SK-N-SH (cell line): ENCODE measurements around the gene BOLL. TPM values are rescaled to one million over a fixed set of nuclear protein-coding genes. Genes with fewer than 3 reads are reported as not detected.

Source experiments
- EP300 ChIP-seq, 2 experiments: IDR thresholded peaks; 2 replicates each; pipeline versions ENCODE4 v1.4.0 to v1.6.1; 2012; ENCODE audit warnings: borderline replicate concordance in 1 of 2, low read depth in 1 of 2, low read length in 1 of 2
- FOSL2 ChIP-seq: IDR thresholded peaks from 2 replicates; pipeline ENCODE4 v1.4.0; 2012; ENCODE audit warnings: low read depth, mild to moderate bottlenecking, moderate library complexity, borderline replicate concordance
- FOXM1 ChIP-seq: IDR thresholded peaks from 2 replicates; pipeline ENCODE4 v1.4.0; 2012; ENCODE audit warnings: low read depth, mild to moderate bottlenecking
- GABPA ChIP-seq: IDR thresholded peaks from 2 replicates; pipeline ENCODE4 v1.4.0; 2012; ENCODE audit warnings: low read depth, mild to moderate bottlenecking
- GATA2 ChIP-seq: sonication (generic); formaldehyde crosslinking; IDR thresholded peaks from 2 replicates; pipeline ENCODE4 v1.5.0; 2020; ENCODE audit warnings: mild to moderate bottlenecking, missing genetic modification reagents
- MEF2A ChIP-seq: IDR thresholded peaks from 2 replicates; pipeline ENCODE4 v1.4.0; 2012; ENCODE audit warnings: low read depth, borderline replicate concordance
- MXI1 ChIP-seq: IDR thresholded peaks from 2 replicates; pipeline ENCODE4 v1.6.1; 2012; ENCODE audit warnings: mild to moderate bottlenecking, low read depth, low read length, improper control_type of control experiment
- NFIC ChIP-seq: IDR thresholded peaks from 2 replicates; pipeline ENCODE4 v1.4.0; 2012; ENCODE audit warnings: borderline replicate concordance
- RAD21 ChIP-seq: IDR thresholded peaks from 2 replicates; pipeline ENCODE4 v1.6.1; 2012; ENCODE audit warnings: mild to moderate bottlenecking, low read length
- RCOR1 ChIP-seq: fragments of 150-350 bp; IDR thresholded peaks from 2 replicates; pipeline ENCODE4 v1.6.1; 2017; ENCODE audit warnings: antibody characterized with exemption, low read length
- RFX5 ChIP-seq: IDR thresholded peaks from 2 replicates; pipeline ENCODE4 v1.6.1; 2012; ENCODE audit warnings: mild to moderate bottlenecking, improper control_type of control experiment, low read length
- TAF1 ChIP-seq: IDR thresholded peaks from 2 replicates; pipeline ENCODE4 v1.6.1; 2012; ENCODE audit warnings: low read depth, mild to moderate bottlenecking, low read length, moderate library complexity, borderline replicate concordance
- TEAD4 ChIP-seq: IDR thresholded peaks from 2 replicates; pipeline ENCODE4 v1.4.0; 2012; ENCODE audit warnings: mild to moderate bottlenecking, borderline replicate concordance; ENCODE audit not compliant: insufficient read depth
- polyA plus RNA-seq, 3 experiments: library from polyadenylated mRNA; depleted of rRNA; stranded (reverse); fragments of >200 nt; gene quantifications; 2 replicates each; pipeline ENCODE4 v1.2.3, GENCODE V29; 2012
- TF ChIP-seq, protein P1 (sequence below): IDR thresholded peaks from 2 replicates; pipeline ENCODE4 v1.4.0; 2012; ENCODE audit warnings: low read depth, borderline replicate concordance
- TF ChIP-seq, protein P2 (sequence below): IDR thresholded peaks from 2 replicates; pipeline ENCODE4 v1.4.0; 2012; ENCODE audit warnings: low read depth, borderline replicate concordance
- TF ChIP-seq, protein P3 (sequence below): fragments of 150-350 bp; IDR thresholded peaks from 2 replicates; pipeline ENCODE4 v1.6.1; 2017; ENCODE audit warnings: antibody characterized with exemption, low read length, low read depth, borderline replicate concordance
- TF ChIP-seq, protein P4 (sequence below): fragments of 200-600 bp; sonication (generic); IDR thresholded peaks from 2 replicates; pipeline ENCODE4 v1.6.1; 2017; ENCODE audit warnings: antibody characterized with exemption, mild to moderate bottlenecking, moderate library complexity

Gene BOLL
- polyA plus RNA-seq, 1 of the 3 experiments (the other 2 are of a cell fraction) = not detected

DNA sequence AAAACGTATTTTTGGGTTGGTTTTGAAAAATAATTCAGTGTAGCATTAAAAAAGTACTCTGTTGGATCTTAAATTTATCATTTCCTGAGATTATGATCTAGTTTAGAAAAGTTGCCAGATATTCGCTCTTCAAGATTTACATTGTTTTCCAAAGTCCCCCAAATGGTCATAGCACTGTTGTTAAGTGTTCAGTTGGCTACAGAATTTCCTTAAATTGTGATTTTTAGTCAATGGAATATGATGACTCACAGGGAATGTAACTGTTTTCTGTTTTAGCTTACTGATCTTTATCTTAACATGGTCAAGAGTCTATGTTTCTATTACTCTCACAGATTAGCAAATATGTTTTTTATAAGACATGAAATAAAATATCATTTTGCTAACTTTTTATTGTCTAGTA is 42.5 kb upstream of the BOLL start (continued):
- TF ChIP-seq TEAD4 (peak; percentile 98), FOXM1 (peak; percentile 99), GATA2 (CRISPR knock-in tag) (peak; percentile 30; the same call in 1 of the 2 replicates), MXI1 (no peak), TAF1 (no peak), FOSL2 (peak; percentile 94), RAD21 (no peak), GABPA (no peak; the same call in 1 of the 2 replicates), NFIC (peak; percentile 93), EP300 (IDR thresholded peaks at IDR 0.05; ENCODE audit: borderline replicate concordance in 1 of 2, low read depth in 1 of 2, low read length in 1 of 2) (peak; percentile 57 to 99), MEF2A (peak; percentile 71), RCOR1 (no peak), RFX5 (no peak)
- TF ChIP-seq, protein P1, sequence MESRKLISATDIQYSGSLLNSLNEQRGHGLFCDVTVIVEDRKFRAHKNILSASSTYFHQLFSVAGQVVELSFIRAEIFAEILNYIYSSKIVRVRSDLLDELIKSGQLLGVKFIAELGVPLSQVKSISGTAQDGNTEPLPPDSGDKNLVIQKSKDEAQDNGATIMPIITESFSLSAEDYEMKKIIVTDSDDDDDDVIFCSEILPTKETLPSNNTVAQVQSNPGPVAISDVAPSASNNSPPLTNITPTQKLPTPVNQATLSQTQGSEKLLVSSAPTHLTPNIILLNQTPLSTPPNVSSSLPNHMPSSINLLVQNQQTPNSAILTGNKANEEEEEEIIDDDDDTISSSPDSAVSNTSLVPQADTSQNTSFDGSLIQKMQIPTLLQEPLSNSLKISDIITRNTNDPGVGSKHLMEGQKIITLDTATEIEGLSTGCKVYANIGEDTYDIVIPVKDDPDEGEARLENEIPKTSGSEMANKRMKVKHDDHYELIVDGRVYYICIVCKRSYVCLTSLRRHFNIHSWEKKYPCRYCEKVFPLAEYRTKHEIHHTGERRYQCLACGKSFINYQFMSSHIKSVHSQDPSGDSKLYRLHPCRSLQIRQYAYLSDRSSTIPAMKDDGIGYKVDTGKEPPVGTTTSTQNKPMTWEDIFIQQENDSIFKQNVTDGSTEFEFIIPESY = 0 out of 2 replicates have a peak, but pooled peaks have one; percentile 66
- TF ChIP-seq, protein P2, sequence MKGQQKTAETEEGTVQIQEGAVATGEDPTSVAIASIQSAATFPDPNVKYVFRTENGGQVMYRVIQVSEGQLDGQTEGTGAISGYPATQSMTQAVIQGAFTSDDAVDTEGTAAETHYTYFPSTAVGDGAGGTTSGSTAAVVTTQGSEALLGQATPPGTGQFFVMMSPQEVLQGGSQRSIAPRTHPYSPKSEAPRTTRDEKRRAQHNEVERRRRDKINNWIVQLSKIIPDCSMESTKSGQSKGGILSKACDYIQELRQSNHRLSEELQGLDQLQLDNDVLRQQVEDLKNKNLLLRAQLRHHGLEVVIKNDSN = no peak
- TF ChIP-seq, protein P3, sequence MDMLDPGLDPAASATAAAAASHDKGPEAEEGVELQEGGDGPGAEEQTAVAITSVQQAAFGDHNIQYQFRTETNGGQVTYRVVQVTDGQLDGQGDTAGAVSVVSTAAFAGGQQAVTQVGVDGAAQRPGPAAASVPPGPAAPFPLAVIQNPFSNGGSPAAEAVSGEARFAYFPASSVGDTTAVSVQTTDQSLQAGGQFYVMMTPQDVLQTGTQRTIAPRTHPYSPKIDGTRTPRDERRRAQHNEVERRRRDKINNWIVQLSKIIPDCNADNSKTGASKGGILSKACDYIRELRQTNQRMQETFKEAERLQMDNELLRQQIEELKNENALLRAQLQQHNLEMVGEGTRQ = no peak
- TF ChIP-seq, protein P4, sequence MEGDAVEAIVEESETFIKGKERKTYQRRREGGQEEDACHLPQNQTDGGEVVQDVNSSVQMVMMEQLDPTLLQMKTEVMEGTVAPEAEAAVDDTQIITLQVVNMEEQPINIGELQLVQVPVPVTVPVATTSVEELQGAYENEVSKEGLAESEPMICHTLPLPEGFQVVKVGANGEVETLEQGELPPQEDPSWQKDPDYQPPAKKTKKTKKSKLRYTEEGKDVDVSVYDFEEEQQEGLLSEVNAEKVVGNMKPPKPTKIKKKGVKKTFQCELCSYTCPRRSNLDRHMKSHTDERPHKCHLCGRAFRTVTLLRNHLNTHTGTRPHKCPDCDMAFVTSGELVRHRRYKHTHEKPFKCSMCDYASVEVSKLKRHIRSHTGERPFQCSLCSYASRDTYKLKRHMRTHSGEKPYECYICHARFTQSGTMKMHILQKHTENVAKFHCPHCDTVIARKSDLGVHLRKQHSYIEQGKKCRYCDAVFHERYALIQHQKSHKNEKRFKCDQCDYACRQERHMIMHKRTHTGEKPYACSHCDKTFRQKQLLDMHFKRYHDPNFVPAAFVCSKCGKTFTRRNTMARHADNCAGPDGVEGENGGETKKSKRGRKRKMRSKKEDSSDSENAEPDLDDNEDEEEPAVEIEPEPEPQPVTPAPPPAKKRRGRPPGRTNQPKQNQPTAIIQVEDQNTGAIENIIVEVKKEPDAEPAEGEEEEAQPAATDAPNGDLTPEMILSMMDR = no peak
